HK-2 (cell line): ENCODE data around the gene NTN5.
"Not testable (repeated sequence)": the region's sequence is repeated elsewhere in the genome, so short reads cannot be mapped to it uniquely, and the experiment has no call there.

Experiments
- DNase-seq: peaks from one replicate; pipeline ENCODE4 v3.0.0-alpha.2; 2018; ENCODE audit not compliant: unreplicated experiment

The NTN5 gene, protein sequence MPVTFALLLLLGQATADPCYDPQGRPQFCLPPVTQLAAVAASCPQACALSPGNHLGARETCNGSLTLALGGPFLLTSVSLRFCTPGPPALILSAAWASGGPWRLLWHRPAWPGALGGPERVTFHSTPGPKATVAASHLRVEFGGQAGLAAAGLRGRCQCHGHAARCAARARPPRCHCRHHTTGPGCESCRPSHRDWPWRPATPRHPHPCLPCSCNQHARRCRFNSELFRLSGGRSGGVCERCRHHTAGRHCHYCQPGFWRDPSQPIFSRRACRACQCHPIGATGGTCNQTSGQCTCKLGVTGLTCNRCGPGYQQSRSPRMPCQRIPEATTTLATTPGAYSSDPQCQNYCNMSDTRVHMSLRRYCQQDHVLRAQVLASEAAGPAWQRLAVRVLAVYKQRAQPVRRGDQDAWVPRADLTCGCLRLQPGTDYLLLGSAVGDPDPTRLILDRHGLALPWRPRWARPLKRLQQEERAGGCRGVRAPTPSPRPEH

DNA sequence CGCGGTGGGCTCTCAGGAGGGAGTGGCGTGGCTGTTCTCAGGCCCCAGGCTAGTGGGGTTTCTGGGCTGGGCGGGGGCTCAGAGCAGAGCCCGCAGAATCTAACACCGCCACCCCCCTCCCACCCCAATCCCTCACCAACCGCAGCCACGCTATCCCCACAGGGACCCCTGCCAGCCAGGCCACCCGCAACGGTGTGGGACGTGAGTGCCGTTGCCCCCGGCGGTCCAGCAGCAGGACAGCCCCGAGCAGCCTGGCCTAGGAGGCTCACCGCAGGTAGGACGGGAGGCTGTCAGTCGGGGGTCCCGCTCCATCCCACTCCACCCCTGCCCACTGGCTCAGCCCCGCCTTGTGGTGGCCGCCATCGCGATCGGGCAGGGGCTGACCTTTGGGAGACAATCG, at the start of gene NTN5:
Gene NTN5, minus strand, starts transcription at position 24 of the 400 bp plus-strand sequence. CDS start 2,031 bp downstream, outside the sequence.
- DNase-seq: no peak

DNA sequence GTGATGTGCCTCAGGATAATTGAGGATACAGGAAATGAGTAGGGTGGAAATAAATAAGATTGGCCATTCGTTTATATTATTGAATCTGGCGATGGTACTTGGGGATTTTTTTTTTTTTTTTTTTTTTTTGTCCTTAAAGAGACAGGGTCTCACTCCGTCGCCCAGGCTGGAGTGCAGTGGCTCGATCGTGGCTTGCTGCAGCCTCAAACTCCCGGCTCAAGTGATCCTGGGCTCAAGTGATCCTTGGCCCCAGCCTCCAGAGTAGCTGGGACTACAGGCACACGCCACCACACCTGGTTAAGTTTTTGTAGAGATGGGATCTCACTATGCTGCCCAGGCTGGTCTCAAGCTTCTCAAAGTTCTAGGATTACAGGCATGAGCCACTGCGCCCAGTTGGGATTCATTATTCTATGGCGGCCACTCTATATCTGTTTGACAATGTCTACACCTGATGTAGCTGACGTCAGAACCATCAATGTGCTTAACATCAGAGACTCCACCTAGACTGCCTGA, 49.4 kb upstream of the NTN5 start:
- no peak for DNase-seq

- DNase-seq: peak; percentile 98
Measured at GRCh38 chr19:48720613-48721296, 47.9 kb upstream of the NTN5 start.

GRCh38 chr19:48720251-48720612, 47.4 kb upstream of the NTN5 start:
- DNase-seq: no peak

- DNase-seq: no peak
Measured at GRCh38 chr19:48719263-48720171, 46.7 kb upstream of the NTN5 start, which contains the start of gene MAMSTR. Gene MAMSTR (minus strand): TSS chr19:48719725. CDS start chr19:48719031, 694 bp downstream.

- DNase-seq: no peak
Measured at GRCh38 chr19:48718711-48719231, 46.0 kb upstream of the NTN5 start.

GRCh38 chr19:48718106-48718505, 45.3 kb upstream of the NTN5 start:
- not testable (repeated sequence) for DNase-seq

GRCh38 chr19:48716562-48717291, 43.9 kb upstream of the NTN5 start:
- no peak for DNase-seq

DNA sequence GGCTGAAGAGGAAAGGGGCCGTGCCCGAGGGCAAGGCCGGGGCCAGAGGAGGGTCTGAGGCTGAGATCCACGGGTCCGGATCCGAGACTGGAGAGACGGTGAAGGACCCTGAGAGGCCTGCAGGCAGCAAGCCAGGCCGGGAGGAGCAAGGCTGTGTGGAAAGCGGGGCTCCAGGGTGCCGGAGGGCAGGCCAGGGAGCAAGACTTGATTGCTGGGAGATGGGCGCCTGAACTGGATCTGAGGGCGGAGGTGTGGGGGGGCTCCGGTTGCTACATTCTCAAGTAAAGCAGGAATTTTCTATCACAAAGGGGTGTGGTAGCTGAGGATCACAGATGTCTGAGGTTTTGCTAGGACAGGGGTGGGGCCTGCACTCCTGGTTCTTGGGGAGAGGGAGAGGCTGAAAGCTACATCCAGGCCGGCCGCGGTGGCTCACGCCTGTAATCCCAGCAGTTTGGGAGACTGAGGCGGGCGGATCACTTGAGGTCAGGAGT, 42.9 kb upstream of the NTN5 start:
- DNase-seq: no peak

DNA sequence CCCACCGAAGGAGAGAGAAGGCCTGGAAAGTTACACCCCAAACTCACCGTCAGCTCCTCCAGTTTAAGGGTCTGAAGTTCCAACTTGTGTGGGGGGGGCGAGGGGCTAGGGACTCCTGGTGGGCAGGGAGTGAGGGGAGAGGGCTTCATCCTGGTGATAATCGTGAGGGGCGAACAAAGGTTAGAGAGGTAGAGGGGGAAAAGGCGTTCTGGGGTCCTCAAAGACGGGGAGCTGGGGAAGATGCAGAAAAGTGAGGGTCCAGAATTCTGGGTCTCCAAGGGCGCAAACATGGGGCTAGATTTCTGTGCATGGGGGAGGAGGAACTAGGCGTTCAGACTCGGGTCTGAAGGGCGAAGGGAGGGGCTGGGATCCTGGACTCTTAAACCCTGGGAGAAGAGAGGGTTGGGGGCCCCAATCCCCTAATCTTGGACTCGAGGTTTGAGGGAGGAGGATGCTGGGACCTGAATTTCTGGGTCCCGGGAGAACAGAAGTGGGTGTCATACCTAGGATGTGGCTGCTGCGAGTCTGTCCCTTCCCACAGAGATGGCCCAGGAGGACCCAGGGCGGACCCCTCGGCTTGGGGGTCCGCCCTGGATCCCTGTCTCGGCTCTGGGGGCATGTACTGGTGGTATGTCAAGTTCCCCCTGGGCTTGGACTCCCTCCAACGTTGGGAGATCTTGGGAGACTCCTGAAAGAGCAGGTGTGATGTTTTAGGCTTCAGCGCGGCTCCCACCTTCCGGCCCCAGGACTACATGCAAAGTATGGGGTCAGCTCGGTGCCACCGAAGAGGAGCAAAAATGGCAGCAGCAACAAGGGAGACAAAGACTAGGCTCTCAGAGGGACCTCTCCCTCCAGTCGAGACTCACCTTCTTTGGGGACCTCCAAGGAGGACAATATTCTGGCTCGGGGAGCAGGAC, 42.2 kb upstream of the NTN5 start:
- DNase-seq: no peak

GRCh38 chr19:48713864-48714755, 41.3 kb upstream of the NTN5 start:
- DNase-seq: peak; percentile 99

- no peak for DNase-seq
Measured at GRCh38 chr19:48713041-48713863, 40.4 kb upstream of the NTN5 start.

DNA sequence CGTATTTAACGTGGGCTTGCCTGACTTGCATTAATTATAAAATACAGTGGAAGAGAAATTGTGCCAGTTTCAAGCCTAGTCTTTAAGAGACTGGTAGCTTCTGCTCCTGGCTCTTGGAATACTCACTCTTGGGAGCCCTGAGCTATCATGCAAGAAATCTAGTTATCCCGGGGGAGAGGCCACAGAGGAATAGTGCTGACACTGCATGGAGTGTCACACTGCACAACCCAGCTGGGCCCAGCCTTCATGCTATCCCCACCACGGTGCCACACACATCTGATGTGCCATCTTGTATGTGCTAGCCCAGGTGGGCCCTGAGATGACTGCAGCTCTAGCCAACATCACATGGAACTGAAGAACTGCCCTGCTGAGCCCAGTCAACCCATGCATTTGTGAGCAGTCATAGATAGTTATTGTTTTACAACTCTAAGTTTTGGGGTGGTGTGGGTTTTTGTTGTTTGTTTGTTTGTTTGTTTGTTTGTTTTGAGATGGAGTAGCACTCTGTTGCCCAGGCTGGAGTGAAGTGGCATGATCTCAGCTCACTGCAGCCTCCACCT, 38.4 kb upstream of the NTN5 start:
- no peak for DNase-seq

GRCh38 chr19:48708471-48708870, 35.7 kb upstream of the NTN5 start:
- DNase-seq: no peak

GRCh38 chr19:48705431-48705830, 32.6 kb upstream of the NTN5 start:
- no peak for DNase-seq

GRCh38 chr19:48703316-48703715, 30.5 kb upstream of the NTN5 start:
- no peak for DNase-seq

DNA sequence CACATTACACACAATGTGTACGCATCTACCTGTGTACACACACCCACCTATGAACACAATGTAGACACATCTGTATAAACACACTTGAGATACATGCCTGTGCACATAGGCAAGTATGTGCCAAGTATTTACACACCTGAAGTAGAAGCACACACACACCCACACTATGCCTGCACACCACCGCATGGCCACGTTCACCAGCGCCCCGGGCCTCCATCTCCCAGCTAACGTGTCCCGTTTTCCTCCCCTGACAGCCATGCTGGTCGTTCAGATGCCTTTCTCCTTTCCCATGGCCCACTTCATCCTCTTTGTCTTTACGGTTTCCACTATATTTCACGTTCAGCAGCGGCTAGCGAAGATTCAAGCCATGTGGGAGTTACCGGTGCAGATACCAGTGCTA, 29.9 kb upstream of the NTN5 start:
- no peak for DNase-seq
